OCI-LY7 (cell line): ENCODE results near the gene C12orf50.

ENCODE experiments used
- EZH2phosphoT487 ChIP-seq: fragments of 200-600 bp; sonication (generic); IDR thresholded peaks from 2 replicates; pipeline ENCODE4 v1.6.1; 2018; ENCODE audit warnings: low read depth, borderline replicate concordance, mild to moderate bottlenecking, mixed run types, antibody characterized with exemption, low read length, moderate library complexity, mixed read lengths
- TF ChIP-seq, protein P1 (sequence below): fragments of 200-600 bp; sonication (generic); conservative IDR thresholded peaks from 2 replicates; pipeline ENCODE4 v1.5.1; 2014; ENCODE audit warnings: mild to moderate bottlenecking, antibody characterized with exemption, low read length, moderate library complexity, mixed read lengths

DNA sequence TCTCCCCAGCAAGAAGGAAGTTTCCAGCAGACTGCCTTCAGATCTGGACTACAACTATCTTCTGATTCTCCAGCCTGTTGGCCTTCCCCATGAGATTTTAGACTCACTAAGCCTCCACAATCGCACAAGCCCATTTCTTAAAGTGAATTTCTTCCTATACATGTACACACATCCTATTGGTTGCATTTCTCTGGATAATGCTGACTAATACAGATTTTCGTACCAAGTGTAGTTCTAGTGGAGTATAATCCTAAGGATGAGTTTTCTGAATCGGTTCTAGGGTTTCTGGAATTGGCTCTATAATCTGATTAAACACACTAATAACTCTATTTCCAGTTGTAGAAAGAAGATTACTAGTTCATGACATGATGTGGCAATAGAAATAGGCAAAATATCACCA is 53.3 kb downstream of the C12orf50 start:
- TF ChIP-seq, protein P1, sequence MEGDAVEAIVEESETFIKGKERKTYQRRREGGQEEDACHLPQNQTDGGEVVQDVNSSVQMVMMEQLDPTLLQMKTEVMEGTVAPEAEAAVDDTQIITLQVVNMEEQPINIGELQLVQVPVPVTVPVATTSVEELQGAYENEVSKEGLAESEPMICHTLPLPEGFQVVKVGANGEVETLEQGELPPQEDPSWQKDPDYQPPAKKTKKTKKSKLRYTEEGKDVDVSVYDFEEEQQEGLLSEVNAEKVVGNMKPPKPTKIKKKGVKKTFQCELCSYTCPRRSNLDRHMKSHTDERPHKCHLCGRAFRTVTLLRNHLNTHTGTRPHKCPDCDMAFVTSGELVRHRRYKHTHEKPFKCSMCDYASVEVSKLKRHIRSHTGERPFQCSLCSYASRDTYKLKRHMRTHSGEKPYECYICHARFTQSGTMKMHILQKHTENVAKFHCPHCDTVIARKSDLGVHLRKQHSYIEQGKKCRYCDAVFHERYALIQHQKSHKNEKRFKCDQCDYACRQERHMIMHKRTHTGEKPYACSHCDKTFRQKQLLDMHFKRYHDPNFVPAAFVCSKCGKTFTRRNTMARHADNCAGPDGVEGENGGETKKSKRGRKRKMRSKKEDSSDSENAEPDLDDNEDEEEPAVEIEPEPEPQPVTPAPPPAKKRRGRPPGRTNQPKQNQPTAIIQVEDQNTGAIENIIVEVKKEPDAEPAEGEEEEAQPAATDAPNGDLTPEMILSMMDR = no peak
- TF ChIP-seq EZH2phosphoT487 = no peak
